GM20431 (cell line): ENCODE measurements around the gene PKD2L2.

Source experiments
- in situ Hi-C: fragments of 300-500 bp; cut with MseI, MboI; formaldehyde crosslinking; loops from one replicate; pipeline ENCODE4 v1.15.0; 2020; ENCODE audit warnings: low sequenced_read_pairs; ENCODE audit not compliant: unreplicated experiment

PKD2L2 gene

DNA sequence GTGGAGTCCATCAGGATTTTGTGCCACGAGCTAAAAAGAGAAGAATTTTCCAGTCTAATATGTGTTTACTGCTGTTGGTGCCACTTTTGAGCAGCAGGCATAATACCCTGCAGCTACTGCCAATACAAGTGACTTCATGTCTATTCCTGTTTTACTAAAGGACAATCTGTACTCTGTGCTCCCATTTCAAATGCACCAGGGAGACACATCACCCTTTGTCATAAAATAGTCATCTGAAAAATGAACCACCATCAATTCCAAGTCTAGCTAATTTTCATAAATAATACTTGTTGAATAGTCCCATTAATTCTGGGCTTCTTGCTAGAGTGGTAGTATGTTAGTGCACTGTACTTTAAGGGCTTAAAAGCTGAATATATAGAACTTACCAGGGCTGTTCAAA, 8.9 kb upstream of the PKD2L2 start:
- in situ Hi-C loops, result no loop called here

DNA sequence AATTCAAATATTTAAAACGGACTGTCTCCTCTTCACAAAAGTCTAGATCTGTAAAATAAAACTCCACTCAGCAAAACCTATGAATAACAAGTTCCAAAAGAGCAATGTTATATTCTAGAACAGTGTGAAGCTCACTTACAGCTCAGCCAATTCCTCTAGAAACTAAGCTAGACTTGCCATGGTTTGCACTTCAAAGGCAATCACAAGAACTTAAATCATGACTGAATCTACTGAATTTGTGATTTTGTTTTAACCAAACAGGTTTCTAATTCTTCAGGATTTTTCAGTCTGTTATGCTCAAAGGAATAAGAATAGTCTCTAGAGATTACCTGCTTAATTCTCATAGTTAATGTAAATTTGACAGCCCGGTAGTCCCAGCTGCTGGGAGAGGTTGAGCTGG, 1.4 kb upstream of the PKD2L2 start:
- in situ Hi-C loops, result no loop called here

DNA sequence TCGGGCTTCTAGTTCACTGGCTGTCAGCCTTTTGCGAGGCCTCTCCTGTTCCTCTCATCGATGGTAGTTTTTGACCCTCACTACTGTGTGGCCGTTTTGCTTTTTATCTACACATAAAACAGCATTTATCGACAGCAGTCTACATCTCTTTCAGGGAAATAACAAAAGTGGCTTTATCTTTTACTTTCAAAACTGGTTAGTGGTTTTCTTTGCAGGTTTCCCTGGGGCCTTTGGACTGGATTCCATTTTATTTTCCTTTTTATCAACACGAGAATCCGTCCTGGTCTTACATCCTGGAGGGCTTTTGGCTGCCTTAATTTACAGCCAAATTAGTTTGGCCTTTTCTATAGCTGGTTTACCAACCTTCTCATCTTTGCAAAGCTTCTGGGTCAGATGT, 793 bp upstream of the PKD2L2 start:
- in situ Hi-C loops, result no loop called here

DNA sequence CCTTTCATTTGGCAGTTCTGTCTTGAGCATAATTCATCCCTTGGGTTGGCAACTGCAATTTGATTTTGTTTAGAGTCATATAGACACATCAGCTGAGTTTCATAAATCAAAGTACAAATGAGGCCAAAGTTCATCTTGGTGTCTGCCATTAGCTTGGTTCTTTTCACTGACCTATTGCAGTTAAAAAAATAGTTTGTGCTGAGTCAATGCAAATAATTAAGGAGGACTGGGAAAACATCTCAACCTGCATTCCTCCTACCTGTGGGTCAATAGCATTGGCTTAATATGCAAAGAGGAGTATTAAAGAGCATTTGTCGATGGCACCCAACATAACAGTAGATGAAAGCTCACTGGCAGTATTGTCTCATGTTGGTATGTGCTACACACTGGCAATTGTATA, 1.6 kb downstream of the PKD2L2 start:
- in situ Hi-C loops, result no loop called here

DNA sequence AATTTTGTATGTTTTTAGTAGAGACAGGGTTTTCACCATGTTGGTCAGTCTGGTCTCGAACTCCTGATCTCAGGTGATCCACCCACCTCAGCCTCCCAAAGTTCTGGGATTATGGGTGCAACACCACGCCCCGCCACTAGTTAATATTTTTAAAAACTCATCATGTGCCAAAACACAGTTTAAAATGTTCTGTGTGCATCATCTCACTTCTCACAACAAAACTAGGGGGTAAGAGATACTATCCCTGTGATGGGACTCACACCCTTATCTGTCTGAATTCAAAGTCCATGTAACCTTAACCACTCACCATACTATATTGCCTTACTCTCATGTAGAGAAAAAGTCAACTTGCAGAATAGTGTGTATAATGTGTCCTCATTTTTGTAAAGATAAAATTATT, 2.6 kb downstream of the PKD2L2 start:
- in situ Hi-C loops, result no loop called here

DNA sequence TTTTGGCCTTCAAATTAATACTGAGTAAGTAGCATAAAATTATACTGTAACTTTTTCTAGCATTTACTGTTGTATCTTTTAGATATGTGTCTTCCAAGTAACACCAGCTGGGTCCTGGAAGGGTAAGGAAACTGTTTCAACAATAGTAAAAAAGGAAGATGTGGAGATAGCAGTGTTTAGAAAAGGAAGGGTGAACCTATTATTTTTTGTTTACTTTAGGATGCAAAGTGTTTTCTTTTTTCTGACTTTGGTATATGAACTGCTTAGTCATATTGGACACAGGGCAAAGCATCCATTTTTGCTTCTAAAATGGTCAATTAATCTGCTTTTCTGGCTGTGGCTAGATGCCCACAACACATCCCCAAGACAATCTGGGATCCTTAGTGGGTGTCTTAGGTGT, 5.3 kb downstream of the PKD2L2 start:
- in situ Hi-C loops, result no loop called here

DNA sequence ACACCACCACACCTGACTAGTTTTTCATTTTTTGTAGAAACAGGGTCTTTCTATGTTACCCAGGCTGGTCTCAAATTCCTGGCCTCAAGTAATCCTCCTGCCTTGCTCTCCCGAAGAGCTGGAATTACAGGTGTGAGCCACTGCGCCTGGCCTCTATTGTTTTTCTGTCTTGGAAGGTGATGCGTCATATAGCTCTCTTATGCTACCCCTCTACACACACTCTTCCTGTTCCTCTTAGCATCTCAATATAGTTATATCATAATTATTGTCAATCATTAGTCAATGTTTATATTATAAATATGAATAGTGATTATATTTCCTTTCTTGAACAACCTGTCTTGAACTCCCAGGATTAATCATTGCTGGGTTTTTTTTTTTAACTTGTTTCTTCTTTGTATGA, 7.3 kb downstream of the PKD2L2 start:
- in situ Hi-C loops, result no loop called here

DNA sequence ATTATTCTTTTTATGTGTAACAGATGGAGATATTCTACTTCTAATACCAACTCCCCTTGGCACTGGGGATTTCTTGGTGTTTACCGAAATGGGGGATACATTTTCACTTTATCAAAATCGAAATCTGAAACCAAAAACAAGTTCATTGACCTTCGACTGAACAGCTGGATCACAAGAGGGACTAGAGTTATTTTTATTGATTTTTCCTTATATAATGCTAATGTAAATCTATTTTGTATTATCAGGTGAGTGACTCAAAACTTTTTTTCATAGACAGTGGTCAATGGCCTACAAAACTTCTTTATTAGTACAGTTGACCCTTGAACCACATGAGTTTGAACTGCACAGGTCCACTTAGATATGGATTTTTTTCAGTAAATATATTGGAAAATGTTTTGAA, 10.2 kb downstream of the PKD2L2 start:
- in situ Hi-C loops, result no loop called here

DNA sequence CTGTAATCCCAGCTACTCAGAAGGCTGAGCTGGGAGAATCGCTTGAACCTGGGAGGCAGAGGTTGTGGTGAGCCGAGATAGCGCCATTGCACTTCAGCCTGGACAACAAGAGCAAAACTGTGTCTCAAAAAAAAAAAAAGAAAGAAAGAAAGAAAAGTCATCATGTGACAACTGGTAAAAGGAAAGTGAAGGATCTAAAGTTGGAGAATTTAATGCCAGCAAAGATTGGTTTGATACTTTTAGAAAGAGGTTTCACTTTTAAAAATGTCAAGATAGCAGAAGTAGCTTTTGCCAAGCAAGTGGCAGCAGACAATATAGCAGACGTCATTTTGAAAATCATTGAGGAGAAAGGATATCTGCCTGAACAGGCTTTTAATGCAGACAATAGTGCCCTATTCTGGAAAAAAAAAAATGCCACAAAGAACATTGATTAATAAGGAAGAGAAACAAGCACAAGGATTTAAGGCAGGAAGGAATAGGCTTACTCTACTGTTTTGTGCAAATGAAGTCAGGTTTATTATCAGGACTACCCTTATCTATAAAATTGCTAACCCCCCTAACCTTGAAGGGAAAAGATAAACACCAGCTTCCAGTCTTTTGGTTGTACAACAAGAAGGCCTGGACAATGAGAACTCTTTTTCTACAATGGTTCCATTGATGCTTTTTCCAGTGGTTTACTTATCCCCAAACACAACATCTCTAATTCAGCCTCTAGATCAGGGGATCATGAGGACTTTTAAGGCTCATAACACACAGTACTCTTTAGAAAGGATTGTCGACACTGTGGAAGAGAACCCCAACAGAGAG, 12.0 kb downstream of the PKD2L2 start:
- in situ Hi-C loops, result no loop called here

DNA sequence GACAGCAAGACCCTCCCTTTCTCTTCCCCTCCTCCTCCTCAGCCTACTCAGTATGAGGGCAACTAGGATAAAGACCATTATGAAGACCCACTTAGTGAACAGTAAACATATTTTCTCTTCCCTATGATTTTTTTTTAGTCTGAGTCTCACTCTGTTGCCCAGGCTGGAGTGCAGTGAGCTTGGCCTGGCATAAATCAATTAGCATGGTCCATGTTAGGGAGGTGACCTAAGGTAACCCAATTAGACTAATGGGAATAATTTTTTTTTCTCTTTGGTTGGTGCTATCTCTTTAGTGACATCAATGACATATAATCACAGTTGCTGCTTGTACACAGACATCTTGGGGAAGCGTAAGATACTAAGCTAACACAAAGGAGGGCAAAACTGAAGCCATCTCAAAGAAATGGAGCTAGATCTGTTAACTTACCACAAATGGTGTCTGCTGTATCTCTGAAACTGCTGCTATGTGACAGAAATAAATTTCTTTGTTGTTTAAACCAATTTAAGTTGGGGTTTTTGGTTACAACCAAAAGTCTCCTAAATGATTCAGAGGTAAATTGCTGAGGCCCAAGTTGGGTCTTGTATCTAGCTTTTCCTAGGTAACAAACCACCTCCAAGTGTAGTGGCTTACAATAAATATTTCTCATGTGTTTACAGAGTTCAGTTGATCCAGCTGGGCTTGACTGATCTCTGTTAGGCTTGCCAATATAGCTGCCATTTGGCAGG, 13.3 kb downstream of the PKD2L2 start:
- in situ Hi-C loops, result no loop called here

DNA sequence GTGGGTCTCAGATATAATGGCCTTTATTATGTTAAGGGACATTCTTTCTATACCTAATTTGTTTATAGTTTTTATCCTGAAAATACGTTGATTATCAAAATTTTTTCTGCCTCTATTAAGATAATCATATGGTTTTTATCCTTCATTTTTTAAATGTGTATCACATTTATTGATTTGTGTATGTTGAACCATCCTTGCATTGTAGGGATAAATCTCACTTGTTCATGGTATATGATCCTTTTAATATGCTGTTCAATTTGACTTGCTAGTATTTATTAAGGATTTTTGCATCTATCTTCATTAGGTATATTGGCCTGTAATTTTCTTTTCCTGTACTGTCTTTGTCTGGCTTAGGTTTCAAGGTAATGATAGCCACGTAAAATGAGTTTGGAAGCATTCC, 25.5 kb downstream of the PKD2L2 start:
- in situ Hi-C loops, result no loop called here

DNA sequence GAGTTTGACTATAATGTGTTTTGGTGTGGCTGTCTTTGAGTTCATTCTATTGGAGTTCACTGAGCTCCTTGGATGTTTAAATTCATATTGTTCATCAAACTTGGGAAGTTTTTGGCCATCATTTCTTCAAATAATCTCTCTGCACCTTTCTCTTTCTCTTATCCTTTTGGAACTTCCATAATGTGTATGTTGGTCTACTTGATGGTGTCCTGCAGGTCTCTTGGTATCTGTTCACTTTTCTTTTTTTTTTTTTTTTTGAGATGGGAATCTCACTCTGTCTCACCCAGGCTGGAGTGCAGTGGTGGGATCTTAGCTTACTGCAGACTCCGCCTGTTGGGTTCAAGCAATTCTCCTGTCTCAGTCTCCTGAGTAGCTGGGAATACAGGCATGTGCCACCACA, 27.7 kb downstream of the PKD2L2 start:
- in situ Hi-C loops, result no loop called here

DNA sequence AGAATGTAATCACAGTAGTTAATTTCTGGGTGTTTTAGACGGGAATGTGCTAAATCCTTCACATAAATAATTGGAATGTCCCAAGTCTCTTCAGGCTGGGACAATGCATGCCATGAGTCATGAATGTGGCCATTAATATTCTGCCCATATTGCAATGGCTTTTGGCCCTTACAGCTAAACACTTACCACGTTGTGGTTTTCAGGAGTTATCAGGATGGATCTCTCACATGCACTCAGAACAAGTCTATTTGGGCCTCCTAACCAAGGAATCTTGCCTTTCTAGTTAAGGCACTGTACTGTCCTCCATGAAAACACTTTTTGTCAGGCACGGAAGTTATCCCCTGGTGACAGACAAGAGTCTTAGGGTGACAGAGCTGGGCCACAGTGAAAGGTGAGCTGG, 32.7 kb downstream of the PKD2L2 start:
- in situ Hi-C loops, result no loop called here

DNA sequence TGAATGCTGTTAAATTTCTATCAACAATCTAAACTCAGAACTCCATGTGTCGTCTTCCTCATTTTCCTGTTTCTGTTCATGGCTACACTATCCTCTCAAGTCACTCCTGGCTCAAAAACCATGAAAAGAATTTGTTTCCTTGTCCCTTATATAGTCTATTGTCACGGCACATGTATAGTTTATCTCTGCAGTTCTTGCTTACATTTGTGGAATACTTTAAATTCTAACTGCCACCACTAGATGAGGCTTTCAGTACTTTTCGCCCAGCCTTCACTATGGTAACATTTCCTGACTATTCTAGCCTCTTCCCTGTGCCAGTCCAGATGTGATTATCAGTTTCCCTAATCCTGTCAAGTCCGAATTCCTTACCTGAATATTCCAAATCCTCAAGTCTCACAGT, 34.6 kb downstream of the PKD2L2 start:
- in situ Hi-C loops, result no loop called here

DNA sequence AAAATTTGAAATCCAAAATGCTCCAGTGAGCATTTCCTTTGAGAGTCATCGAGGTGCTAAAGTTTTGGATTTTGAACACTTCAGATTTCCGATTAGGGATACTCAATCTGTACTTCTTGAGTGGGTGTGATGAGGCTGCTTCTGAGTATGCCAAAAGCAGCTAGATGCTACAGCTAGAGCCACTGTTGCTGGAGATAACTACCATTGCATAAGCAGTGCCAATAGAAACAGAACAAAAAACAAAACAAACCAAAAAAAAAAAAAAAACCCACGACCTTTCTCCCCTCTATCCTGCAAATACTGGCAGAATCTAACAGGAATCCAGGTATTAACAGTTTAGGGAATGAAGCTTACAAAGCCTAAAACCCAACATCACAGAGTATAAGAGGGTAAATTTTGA, 43.5 kb downstream of the PKD2L2 start:
- in situ Hi-C loops, result no loop called here

DNA sequence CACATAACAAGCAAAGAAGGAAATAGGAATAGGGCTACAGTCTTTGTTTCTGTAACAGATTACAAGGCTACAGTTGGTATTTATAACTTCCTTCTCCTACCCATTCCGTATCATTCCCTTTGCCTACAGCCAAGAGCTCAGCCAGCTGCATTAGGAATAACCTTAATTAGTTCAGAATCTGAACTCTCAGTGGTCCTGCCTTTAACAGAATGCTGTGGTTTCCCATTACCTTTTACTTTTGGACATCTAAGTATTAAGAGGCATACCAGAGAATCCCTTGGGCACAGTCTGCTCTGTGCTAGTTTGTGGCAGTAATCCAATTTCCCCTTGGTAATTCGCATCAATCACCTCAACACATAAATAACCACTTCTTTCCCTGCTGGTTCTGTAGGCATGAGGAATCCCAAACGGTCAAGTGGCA, 44.2 kb downstream of the PKD2L2 start:
- in situ Hi-C loops, result no loop called here

DNA sequence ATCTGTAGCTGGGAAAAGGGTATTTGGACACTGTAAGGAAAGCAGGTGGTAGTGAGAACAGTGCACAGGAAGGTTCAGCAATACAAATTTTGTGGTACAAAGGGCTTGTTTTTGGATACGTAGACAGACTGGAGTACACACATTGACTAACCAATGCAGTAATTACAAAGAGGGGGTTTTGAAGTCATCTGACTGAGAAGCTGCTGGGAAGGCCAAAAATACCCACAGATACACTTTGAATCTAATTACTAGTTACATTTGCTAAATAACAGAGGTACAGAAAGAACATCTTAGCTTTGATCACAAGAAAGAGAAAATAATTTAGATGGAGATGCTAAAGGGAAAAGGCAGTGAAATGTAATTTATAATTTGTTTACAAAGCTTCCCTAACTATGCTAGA, 45.9 kb downstream of the PKD2L2 start:
- in situ Hi-C loops, result no loop called here

DNA sequence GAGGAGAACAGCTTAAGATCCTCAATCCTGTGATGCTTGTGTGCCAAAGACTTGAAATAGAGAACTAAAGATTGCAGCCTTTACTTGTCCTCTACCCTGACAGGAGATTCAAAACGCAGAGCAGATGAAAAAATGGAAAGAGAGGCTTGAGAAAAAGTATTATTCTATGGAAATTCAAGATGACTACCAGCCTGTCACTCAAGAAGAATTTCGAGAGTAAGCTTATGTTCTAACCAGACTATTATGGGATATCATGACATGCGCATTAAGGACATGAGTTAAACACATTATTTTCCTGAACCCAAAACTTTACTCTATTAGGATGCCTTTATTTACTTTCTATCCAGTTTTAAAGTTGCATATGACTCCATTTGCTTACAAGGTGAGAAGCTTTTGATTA, 46.4 kb downstream of the PKD2L2 start:
- in situ Hi-C loops, result no loop called here

DNA sequence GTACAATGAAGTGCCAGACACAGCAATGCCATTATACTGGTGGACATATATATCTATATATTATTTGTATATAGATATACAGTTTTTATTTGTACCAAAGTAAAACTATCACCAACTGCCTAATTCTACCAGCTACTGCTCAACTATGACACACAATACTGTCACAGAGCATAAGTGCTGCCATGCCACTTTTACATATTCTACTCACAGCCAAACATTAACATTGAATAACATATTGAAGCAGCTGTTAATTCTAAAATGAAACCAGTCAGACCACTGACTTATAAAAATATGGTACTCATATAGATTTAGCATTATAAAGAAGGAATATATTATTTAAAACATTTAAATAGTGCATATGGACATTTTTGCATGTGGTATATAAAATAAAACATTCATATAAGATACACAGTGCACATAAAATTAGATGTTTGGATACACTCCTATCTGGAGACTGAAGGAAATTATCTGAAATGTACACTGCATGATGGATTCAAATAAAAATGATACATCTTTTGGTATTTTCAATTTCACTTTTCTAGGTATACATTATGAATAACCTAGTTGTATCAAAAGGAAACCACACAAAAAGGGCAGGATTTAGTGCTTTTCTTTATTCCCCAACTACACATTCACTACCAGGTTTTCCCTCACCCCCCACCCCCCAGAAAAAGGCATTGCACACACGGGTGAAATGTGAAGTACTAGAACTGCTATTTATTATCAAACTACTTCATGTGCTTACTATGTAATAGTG, 48.9 kb downstream of the PKD2L2 start:
- in situ Hi-C loops, result no loop called here

DNA sequence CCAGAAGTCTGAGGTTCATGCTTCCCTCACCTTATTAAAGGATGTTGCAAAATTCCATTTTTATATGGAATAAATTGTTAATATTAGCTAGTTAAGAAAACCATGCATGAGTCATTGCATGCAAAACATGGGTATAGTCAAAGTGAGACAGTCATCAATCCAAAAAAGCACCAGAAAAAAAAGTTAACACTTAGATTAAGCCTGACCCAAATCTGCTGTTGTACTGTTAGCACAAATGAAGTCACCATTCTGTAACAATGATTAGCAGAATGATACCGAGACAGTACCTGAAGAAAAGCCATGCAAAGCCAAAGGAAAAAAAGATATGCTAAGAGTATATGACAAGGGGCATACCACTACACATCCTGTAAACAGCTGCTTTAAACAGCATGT, 49.5 kb downstream of the PKD2L2 start:
- in situ Hi-C loops, result no loop called here

DNA sequence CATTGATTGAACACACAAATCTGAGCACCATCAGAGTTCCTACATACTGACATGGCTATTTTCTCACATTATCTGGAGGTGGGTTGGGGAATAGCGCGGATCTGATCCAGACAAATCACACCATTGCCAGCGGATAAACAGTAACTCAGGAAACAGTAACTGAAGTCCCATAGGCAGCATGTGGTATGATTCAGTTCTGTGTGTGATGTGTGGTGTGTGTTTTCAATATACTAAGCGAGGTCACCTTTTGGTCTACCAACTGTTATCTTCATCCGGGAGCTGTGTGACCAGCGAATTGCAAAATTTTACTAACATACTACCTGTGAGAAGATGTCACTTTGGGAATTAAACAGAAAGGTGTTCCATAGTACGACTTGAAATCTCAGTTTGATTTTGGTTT, 50.1 kb downstream of the PKD2L2 start:
- in situ Hi-C loops, result no loop called here
